ENCODE measurements around the gene MOAP1. TPM values are rescaled to one million over a fixed set of nuclear protein-coding genes. Genes with fewer than 3 reads are reported as not detected.
A peak's percentile ranks its signal among the peaks of the same experiment; 100 is the strongest.

Gene MOAP1
- polyA plus RNA-seq, 1 experiment = 21.0 TPM

GRCh38 chr14:93195316-93195999, 10.8 kb upstream of the MOAP1 start:
- Histone ChIP-seq H3K27me3 (ENCODE audit: control insufficient read depth, insufficient read depth, low read length) (no peaks in the 10 kb centered on the region), H3K4me3 (ENCODE audit: low read depth, low read length) (no peak overlapping the region), H3K9me3 (ENCODE audit: control insufficient read depth, insufficient read depth, low read length) (no peaks in the 10 kb centered on the region), H3K27ac (ENCODE audit: low read depth, low read length) (no peak overlapping the region)
- DNase-seq (ENCODE audit: low read depth, low spot score) = no peak
- TF ChIP-seq CTCF (IDR thresholded peaks at IDR 0.05; ENCODE audit: low read depth, low read length) = no peak
- POLR2A ChIA-PET = interaction anchor here (0.7 kb wide), 1 partner anchor 10 kb away, joined by 3 read pairs; the partner anchor contains the start of genes LYSET and MOAP1
- CTCF ChIA-PET = interaction anchor here (0.9 to 1.6 kb wide), 2 partner anchors 11 to 17 kb away, joined by 3 to 9 read pairs; partner anchors contain the start of genes GON7 and UBR7

- ChIA-PET CTCF (interaction anchor here (1.3 to 1.5 kb wide), 2 partner anchors 9 to 20 kb away, joined by 6 to 10 read pairs; partner anchors contain the start of genes GON7 and UBR7), POLR2A (no interaction called here)
- no peak overlapping the region for H3K27ac ChIP-seq (ENCODE audit: low read depth, low read length)
- no peaks in the 10 kb centered on the region for H3K9me3 ChIP-seq (ENCODE audit: control insufficient read depth, insufficient read depth, low read length)
- DNase-seq (ENCODE audit: low read depth, low spot score) = no peak
- no peak for TF ChIP-seq CTCF (IDR thresholded peaks at IDR 0.05; ENCODE audit: low read depth, low read length)
- H3K4me3 ChIP-seq (ENCODE audit: low read depth, low read length) = no peak overlapping the region
- no peaks in the 10 kb centered on the region for H3K27me3 ChIP-seq (ENCODE audit: control insufficient read depth, insufficient read depth, low read length)
Observed at GRCh38 chr14:93186956-93187355, 2.3 kb upstream of the MOAP1 start.

- no peak for TF ChIP-seq CTCF (IDR thresholded peaks at IDR 0.05; ENCODE audit: low read depth, low read length)
- Histone ChIP-seq H3K4me3 (ENCODE audit: low read depth, low read length) (no peak overlapping the region), H3K9me3 (ENCODE audit: control insufficient read depth, insufficient read depth, low read length) (no peaks in the 10 kb centered on the region), H3K27me3 (ENCODE audit: control insufficient read depth, insufficient read depth, low read length) (no peaks in the 10 kb centered on the region), H3K27ac (ENCODE audit: low read depth, low read length) (no peak overlapping the region)
- no peak for DNase-seq (ENCODE audit: low read depth, low spot score)
- POLR2A ChIA-PET = no interaction called here
- CTCF ChIA-PET = interaction anchor here (1.3 to 1.5 kb wide), 2 partner anchors 8 to 20 kb away, joined by 6 to 10 read pairs; partner anchors contain the start of genes GON7 and UBR7
Observed at GRCh38 chr14:93186466-93186865, 1.8 kb upstream of the MOAP1 start.

GRCh38 chr14:93185349-93185720, 638 bp upstream of the MOAP1 start:
- no peaks in the 10 kb centered on the region for H3K27me3 ChIP-seq (ENCODE audit: control insufficient read depth, insufficient read depth, low read length)
- peak overlapping the region; percentile 98 for H3K4me3 ChIP-seq (ENCODE audit: low read depth, low read length)
- no peak for DNase-seq (ENCODE audit: low read depth, low spot score)
- no peaks in the 10 kb centered on the region for H3K9me3 ChIP-seq (ENCODE audit: control insufficient read depth, insufficient read depth, low read length)
- ChIA-PET CTCF (interaction anchor here (1.0 to 3.8 kb wide), 3 partner anchors 22 to 358 kb away, joined by 3 to 13 read pairs (median 8); partner anchors contain the start of genes GON7 and UBR7), POLR2A (interaction anchor here (0.6 to 1.9 kb wide), 6 partner anchors 10 to 216 kb away, joined by 3 to 12 read pairs (median 6); partner anchors contain the start of genes GON7, ITPK1 and UBR7)
- TF ChIP-seq CTCF (IDR thresholded peaks at IDR 0.05; ENCODE audit: low read depth, low read length) = no peak
- H3K27ac ChIP-seq (ENCODE audit: low read depth, low read length) = peak overlapping the region; percentile 69
